GM18520 (cell line): ENCODE results near the gene ALDH7A1.

ENCODE experiments used
- ATAC-seq: cut with Tn5 transposase; IDR thresholded peaks from one replicate; pipeline ENCODE4 v1.9.1; 2021; ENCODE audit not compliant: unreplicated experiment

Gene ALDH7A1

GRCh38 chr5:126512451-126512850, 82.6 kb downstream of the ALDH7A1 start:
- ATAC-seq, result no peak

GRCh38 chr5:126511961-126512360, 83.1 kb downstream of the ALDH7A1 start:
- no peak for ATAC-seq

DNA sequence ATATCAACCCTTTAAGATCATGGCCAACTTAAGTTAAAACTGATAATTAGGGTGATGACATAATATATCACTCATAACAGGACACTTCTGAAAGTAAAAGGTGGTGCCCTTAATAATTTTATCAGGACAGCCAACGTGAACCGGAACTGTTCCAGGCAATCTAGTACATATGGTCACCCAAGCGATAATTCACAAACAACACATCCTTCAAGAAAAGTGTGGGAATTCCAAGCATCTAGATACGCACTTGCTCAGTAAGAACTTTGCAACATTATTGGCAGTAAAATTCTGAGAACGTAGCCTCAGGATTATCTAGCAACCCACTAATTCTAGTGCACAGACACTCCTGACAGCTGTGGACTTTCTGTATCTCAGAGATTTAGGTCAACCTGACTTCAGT, 85.7 kb downstream of the ALDH7A1 start:
- ATAC-seq, result no peak

GRCh38 chr5:126508962-126509279, 86.1 kb downstream of the ALDH7A1 start:
- no peak for ATAC-seq

- no peak for ATAC-seq
These were observed 86.6 kb downstream of the ALDH7A1 start for GRCh38 chr5:126508251-126508961.

DNA sequence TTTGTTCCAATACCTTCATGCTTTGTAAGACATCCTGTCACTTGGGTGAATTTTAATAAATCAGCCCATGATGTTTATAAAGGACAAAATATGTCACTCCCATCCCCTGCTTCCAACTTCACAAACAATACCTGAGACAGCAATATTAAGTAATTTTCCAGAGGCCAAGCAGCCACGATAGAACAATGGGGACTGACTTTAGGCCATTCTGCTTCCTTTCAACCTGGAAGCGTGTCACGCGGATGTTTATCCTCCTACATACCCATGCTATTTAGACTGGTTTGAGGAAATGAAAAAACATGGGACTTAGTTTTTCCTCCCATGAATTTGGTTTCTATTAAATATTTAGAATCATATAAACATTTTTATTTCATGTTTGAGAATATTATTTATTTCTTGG, 88.9 kb downstream of the ALDH7A1 start:
- ATAC-seq, result no peak

DNA sequence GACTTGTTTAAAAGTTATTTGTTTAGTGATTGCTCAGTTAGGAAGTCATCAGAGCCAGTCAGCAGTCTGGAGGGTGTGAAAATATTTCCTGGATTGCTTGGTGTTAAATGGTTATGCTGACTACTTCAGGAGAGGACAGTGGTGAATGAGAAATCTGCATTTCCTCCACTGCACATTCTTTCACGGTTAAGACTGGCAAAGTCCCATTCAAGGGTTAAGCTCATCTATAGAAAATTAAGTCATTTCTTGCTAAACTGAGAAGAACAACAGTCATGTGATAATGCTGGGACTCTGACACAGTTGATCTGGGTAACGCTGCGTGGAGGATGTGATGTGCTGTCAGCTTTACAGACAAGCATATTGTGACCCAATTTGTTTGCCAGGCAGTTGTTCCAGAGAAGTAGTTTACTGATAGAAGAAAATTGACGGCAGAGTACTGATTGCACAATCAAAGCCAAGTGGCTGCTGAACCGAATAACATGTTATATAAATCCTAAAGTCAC, 91.4 kb downstream of the ALDH7A1 start:
- no peak for ATAC-seq

GRCh38 chr5:126501448-126501847, 93.6 kb downstream of the ALDH7A1 start:
- no peak for ATAC-seq

GRCh38 chr5:126499853-126500342, 95.1 kb downstream of the ALDH7A1 start:
- ATAC-seq, result no peak

DNA sequence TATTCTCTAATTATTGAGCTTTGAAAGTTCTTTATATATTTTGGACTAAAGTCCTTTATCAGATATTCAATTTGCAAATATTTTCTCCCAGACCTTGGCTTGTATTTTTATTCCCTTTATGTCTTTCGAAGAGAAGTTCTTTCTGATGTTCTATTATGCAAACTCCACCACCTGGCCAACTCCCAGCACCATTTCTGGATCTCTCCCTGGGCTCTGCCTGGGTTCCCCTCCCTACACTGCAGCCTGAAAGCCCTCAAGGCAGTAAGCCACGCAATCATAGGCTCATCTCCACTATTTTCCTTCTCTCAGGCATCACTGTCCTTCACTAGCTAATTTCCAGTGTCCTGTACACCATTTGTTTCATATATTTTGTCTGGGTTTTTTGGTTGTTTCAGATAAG, 95.7 kb downstream of the ALDH7A1 start:
- no peak for ATAC-seq

DNA sequence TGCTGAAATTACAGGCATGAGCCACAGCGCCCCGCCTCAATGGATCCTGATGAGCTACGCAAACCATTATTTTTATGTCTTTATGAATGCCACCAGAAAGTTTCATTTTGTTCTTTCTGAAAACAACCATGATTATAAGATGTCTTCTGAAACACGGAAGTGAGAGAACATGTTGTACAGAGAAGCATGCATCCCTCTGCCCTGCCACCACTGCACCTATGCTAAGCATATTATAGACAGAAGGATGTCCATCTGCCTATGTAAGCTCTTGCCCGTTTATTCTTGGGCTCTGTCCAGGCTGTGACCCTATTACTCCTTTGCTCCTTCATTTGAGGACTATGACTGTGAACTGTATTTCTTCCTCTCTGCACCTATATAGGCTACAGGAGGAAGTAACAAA, 97.5 kb downstream of the ALDH7A1 start:
- ATAC-seq, result no peak

GRCh38 chr5:126494393-126494792, 100.6 kb downstream of the ALDH7A1 start:
- ATAC-seq, result no peak

- no peak for ATAC-seq
These were observed 102.1 kb downstream of the ALDH7A1 start for GRCh38 chr5:126492939-126493338.

- ATAC-seq, result no peak
These were observed 104.7 kb downstream of the ALDH7A1 start for GRCh38 chr5:126490167-126490940.

DNA sequence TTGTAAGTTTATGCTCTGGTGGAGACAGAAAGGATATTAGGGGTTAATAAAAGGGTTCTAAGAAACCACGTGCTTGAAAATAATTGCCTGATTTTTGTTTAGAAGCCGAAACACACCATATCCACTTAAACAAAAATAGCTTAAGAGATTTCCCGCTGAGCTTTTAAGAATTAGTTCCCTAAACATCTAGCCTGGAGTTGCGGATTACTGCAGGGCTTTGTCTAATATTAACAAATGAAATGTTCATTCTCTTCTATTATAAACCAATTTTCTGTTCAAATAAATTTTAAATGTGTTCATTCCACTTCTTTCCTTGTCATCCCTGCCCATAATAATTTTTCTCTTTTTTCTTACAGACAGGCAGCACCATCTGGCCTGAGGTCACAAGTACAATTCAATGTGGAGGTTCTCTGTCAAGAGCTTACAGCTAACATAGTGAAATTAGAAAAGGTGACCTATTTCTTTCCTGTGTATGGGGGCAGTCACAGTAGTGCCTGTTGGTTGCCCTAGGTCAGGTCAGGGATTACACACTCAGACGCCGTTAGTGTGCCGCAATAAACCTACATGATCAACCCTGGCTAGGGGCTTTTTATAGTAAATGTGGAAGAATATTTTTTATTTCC, 106.5 kb downstream of the ALDH7A1 start:
- no peak for ATAC-seq

DNA sequence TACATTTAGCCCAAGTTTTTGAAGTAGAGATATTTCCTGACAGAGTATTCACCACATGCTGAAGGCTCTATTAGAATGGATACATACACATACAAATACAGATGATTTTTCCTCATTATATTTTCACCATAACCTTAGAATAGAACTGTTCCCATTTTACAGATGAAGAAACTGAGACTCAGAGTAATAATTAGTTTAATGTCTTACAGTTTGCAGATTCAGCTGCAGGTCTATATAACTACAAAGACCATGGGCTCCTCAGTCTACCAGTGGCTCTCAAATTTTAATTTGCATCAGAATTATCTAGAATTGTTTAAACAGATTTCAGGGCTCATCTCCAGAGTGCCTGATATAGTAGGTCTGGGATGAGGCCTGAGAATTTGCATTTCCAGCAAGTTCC, 107.4 kb downstream of the ALDH7A1 start:
- ATAC-seq, result no peak

DNA sequence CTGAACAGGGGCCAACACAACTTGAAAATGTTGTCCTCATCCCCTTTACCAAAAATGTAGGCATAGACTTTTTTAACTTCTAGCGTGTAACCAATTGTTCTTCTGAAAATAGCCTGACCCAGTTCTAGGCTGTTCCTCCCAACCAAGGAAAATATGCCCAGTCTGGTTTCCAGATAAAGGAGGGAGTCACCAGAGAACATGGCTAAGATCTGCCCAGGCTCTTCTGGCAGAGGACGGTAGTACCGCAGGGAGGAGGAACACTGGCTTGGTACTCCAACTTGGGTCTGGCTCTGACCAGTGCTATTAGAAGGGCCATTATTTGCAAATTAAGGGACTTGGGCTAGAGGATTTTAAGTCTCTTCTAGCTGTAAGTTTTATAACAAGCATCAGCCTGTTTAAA, 108.7 kb downstream of the ALDH7A1 start:
- ATAC-seq, result no peak

DNA sequence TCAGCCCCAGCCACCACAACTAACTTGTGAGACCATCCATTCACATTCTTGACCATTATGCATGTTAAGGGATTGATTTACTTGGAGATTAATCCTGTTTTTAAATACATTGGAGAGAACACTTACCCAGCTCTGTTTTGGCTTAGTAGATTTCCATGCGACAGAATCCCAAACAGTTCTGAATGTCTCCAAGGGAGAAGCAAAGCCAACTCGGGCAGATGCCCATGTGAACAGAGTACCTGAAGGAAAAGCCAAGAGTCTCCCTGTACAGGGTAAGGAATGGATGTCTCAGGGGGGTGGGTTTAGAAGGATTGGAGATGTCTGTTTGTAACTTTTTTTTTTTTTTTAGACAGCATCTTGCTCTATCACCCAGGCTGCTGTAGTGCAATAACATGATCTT, 110.8 kb downstream of the ALDH7A1 start:
- no peak for ATAC-seq

DNA sequence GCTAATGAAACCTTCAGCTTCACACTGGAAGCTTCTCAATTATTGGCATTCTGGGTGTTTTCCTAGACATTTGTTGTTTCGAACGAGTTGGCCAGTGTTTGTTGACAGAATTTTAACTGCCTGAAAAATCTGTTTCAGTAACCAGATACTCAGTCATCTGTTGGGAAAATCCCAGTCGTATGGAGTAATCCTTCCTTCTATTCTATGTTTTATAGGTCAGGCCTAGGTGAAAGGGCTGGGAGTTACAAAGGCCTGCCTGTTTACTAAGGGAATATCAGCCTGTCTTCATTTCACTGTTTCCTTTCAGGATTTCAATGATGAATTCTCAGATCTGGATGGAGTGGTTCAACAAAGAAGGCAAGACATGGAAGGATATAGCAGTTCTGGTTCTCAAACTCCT, 111.9 kb downstream of the ALDH7A1 start:
- no peak for ATAC-seq

- ATAC-seq, result no peak
These were observed 112.4 kb downstream of the ALDH7A1 start for GRCh38 chr5:126482591-126482990.

GRCh38 chr5:126481243-126481642, 113.8 kb downstream of the ALDH7A1 start:
- no peak for ATAC-seq
